NCI-H774 (cell line): ENCODE measurements around the gene KCNC2.

Source experiments
- DNase-seq: peaks from one replicate; lab custom pipeline; 2025; lab: John Stamatoyannopoulos, UW

The KCNC2 gene

DNA sequence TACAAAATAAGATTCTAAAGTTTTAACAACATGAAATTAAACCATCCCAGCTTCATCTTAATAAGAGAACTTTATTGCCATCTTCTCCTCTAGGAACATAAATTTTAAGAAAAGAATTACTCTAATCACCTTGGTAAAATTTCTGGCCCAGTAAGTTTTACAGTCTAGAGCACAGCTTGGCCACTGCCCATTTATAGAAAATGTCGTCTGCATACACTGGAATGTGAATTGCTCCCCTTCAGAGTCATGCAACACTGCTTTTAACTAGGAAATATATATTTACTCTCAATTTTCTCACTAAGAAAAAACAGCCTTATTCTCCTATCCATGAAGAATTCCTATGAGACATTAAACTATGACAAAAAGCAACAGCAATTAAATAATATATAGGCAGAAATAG, 48.2 kb downstream of the KCNC2 start:
- no peak for DNase-seq

DNA sequence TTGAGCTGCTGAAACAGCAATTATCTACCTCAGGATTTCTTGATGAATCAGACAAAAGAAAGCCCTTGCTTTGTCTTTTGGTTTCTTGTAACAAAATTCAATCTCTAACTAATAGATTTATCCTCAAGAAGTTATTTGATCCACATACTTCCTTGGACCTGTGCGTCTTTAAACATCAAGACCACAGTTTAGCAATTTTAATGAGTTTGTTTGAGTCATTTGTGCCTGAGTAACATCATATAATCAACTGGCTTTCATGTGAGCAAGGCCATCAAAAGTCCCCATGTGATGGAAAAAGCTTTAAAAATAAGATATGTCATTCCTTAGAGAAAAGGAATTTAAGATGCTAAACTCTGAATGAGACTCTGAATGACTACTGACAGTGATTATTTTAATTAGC, 52.3 kb downstream of the KCNC2 start:
- no peak for DNase-seq

DNA sequence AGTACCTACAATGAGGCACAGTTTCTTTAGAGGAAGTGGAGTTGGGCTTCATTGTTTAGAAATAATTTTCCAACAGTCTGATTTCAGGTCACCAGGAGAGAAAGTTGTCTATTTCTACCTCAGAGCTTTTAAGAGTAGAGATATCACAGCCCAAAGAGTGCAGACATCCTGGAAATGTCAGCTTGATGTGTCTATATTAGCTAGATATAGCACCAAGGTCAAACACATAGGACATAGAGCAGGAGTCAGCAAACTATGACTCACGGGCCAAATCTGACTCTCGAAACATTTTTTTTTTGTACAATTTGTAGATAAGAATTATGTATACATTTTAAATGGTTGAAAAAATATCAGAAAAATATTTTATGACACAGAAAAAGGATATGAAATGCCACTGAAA, 53.7 kb downstream of the KCNC2 start:
- DNase-seq = no peak

DNA sequence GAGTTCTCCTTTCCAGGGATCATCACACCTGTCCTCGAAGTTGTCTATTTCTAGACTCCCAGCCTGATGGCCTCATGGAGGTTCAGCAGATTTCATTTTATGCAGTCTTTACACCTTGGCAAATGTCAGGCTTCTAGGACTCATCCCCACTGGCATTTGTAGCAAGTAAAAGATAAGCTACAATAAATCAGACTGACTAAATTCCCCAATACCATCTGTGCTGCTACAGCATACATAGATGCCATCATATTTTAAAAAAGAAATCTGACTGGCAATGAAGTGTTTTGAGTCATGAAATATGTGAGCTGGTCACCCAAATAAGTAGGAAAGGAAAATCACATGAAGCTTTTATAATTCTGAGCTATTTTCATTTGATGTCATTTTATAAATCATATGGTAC, 55.3 kb downstream of the KCNC2 start:
- DNase-seq = no peak

DNA sequence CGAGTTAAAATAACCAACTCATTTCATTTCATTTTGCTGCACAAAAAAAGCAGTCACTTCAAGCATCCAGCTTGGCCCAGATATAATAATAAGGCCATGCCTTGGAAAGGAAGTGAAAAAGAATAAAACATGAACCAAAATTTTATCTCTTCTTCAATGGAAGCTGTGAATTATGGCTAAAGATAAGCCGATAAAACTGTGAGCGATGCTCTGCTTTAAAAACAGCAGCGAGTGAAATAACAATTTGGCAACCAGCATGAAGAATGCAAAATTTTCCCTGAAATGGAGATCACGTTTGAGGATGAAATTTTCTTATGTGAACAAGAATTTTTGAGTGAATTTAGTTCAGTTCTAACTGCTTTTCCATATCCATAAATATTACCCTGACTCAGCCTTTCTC, 70.4 kb downstream of the KCNC2 start:
- no peak for DNase-seq

DNA sequence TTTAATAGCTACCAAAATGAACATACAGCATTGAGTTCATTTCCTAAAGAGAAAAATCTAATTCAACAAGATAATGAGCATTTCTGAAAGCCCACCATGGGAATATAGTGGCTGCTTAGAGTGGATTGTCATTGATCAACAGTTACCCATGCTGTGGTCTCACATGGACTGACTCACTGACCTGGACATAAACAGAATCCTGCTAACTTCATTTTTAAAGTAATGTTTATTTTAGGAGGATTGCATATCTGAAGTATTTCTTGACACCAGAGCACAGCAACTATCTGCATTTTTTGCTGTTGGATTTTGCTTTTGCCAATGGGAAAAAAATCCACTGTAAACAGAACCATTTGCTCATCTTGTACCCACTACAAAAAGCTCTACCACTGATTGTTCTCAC, 71.7 kb downstream of the KCNC2 start:
- no peak for DNase-seq

DNA sequence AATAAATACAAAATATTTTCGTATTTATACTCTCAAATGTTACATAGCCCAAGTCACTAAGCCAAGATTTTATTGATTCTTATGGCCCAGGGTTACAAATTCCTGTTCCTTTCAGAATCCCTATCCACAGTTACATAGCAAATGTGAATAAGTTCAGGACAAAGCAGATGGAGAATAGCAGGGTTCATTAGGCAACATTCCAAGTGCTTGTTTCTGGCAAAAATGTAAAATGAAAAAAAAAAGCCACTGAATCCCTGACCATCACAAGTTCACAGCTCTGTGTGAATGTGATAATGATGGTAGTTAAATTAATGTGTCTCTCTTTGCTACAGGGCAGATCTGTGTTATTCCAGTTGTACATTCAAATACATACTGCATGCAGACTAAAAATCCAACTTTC, 74.6 kb downstream of the KCNC2 start:
- DNase-seq = no peak

DNA sequence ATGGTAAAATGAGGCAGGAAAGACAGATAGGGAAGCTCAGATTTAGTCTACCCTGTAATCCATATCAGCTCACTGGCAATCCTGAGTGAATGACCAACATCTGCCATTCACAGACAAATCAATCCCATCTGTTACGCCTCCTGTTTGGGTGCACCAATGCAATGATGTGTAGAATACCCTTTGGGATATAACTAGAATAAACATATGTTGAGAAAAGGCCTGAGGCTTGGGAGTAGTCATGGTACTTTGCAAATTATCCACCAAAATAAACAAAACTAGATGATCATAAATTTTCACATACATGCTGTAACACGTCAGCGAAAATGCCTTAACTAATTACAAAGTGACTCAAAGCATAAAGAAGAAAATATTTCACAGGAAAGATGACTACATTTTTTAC, 78.8 kb downstream of the KCNC2 start:
- no peak for DNase-seq

DNA sequence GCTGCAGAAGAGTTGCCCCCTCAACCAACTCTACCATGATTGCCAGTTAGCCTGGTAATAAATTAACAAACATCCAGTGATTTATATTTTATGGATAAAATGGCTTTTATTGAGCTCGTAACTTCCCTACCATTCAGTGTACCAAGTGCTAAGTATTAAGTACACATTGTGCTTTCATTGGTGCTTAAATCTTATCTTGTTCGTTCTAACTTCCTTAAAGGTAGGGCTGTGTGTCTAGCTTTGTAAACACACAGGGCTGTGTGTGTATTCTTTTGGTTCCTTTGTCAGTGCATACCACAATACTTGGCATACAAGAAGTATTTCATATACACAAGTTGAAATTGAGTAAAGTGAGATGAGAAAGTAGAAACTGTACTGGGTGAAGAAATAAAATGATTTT, 80.4 kb downstream of the KCNC2 start:
- no peak for DNase-seq

DNA sequence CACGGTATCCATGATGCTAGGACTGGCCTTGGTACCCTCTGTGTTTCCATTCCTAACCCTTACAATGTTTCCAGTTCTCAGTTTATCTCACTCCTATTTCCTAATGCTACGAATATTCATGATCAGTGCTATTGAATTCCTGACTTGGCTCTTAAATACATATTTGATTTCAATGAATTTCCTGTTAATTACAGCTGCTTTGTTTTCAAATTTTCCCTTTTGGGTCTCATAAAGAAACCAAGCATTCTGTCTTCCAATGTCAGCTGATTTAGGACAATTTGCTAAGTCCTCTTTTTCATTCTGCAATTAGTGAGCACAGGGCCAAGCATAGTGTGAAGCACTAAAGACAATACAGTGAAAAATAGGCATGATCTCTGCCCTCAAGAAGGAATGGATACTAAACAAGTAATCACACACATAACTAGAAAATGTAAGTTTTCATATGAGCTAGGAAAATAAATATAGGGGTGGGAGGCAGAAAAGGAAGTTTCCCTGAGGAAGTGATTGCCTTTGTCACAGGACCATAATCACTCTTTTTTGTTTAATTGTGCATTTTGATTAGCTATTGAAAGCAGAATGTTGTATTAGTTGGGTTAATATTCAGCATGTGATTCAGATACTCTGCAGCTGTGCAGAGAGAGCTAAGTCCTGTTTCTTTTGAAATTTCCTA, 88.5 kb downstream of the KCNC2 start:
- no peak for DNase-seq

DNA sequence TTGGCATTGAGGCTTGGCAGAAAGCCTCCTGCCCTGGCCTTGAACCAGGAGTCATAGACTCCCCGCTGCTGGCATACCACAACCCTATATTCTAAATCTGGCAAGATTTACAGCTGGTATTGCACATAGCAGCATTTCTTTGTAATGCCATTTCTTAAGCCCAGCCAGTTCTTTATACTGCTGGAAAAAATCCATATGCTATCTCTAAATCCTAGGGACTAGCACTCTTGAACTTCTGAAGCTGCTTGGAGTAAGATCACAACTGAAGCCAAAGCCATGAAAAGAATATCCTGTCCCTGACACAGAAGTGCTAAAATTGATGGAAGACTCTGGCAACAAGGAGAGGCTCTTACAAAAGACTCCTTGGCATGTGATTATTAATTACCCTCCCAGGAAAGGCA, 89.3 kb downstream of the KCNC2 start:
- DNase-seq = no peak

DNA sequence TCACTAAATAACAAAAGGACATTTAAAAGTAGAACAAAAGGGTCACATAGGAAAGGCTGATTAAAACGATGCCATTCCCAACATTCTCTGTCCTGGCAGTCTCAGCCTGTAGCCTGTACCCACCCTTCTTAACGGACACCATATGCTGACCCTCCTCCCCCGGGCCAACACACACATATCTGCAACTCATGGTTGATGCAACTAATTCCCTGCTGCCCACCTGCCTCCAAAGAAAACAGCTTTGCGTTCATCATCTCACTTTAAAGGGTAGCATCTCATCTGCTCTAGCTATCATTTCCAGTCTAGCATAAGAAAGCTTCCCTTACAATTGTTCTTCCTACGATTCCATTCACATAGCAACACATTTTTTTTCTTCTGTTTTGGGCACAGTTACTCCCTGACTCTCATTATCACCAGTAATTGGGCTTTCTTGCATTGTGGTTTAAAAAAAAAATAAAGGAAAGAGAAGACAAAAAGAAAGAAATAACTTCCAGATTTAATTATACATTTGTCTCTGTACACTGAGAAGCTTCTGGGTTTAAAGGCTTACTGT, 92.9 kb downstream of the KCNC2 start:
- DNase-seq = no peak

DNA sequence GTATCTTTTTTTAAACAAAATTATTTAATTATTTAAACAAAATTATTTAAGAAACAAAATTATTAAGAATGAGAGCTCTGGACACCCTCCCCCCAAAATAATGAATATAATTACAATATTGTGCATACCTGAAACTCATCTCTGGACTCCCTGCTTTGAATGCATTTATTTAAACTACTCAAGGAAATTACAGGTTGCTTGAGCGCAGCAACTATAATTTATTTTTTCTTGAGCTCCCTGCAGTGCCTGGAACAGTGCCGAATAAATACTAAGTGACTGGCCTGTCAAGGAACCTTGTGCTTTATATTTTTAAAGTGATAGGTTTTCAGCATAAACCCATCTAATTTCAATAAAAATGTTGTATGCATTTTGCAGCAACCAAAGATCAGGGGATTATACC, 93.9 kb downstream of the KCNC2 start:
- no peak for DNase-seq

DNA sequence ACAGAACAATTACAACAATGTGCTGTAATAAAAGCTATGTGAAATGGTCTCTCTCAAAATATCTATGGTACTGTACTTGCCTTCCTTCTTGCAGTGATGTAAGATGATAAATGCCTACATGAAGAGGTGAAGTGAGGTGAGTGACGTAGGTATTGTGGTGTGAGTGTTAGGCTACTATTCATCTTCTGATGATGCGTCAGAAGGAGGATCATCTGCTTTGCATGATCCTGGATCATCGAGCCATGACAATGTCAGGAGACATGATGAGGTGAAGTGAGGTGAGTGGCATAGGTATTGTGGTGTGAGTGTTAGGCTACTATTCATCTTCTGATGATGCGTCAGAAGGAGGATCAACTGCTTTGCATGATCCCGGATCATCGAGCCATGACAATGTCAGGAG, 105.8 kb downstream of the KCNC2 start:
- no peak for DNase-seq

DNA sequence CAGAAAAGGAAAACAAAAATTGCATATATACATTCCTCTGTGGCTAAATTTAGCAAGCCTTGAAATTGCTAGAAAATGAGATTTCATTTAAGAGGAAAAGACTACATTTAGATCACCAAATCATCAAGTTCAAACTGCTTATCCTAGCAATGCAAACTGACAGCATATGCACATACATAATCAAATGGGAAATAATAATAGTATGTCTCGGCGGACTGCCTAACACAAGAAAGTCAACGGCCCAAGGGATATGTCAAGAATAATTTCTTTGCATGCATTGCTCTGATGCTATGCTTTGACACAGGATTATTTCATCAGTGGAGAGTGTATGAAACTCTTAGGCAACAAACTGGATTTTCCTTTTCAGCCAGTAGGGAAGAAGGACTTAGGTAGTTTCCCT, 107.9 kb downstream of the KCNC2 start:
- no peak for DNase-seq

DNA sequence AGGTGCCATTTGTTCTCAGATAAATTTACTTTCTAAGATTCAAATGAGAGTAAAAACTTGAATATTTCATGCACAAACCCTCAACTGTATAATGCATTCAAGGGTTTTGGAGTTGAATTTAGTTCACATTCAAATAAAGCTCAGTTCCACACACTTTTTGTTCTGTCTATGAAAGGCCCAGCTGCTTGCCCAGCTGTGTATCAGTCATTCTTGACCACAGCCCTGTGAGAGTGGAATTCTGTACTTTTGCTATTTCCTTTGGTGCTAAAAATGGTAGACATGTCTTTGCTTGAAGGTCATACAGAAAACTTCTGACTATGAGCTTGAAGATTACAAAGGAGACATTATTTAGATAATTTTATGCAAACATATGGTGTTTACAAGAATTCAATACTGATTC, 110.4 kb downstream of the KCNC2 start:
- no peak for DNase-seq

DNA sequence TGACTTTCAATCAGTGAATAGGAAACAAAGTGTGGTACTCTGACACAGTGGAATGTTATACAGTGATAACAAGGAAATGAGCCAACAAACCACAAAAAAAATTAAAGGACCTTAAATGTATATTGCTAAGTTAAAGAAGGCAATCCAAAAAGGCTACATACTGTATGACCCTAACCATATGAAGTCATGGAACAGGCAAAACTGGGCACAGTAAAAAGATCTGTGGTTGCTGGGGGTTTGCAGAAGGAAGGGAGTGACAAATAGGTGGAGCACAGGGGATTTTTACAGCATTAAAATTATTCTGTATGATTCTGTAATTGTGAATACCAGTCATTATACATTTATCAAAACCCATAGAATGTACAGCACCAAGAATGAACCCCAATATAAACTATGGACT, 112.6 kb downstream of the KCNC2 start:
- no peak for DNase-seq

DNA sequence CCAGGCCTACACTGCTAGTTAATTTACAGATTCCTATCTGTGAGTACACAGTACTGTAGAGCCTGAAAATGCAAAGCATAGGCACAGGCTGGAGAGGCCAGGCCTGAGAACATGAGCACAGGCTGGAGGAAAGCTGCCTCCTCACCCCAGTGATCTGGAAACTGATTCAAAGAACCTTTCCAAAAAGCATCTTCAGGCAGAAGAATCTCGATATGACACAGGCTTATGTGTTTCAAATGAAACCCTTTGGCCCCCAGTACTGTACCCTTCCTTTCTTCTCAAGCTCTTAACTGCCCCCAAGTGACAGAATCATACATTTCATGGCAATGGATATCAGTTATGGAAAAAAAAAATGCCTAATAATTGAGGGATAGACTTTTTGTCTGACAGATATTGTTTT, 122.0 kb downstream of the KCNC2 start:
- DNase-seq = no peak

DNA sequence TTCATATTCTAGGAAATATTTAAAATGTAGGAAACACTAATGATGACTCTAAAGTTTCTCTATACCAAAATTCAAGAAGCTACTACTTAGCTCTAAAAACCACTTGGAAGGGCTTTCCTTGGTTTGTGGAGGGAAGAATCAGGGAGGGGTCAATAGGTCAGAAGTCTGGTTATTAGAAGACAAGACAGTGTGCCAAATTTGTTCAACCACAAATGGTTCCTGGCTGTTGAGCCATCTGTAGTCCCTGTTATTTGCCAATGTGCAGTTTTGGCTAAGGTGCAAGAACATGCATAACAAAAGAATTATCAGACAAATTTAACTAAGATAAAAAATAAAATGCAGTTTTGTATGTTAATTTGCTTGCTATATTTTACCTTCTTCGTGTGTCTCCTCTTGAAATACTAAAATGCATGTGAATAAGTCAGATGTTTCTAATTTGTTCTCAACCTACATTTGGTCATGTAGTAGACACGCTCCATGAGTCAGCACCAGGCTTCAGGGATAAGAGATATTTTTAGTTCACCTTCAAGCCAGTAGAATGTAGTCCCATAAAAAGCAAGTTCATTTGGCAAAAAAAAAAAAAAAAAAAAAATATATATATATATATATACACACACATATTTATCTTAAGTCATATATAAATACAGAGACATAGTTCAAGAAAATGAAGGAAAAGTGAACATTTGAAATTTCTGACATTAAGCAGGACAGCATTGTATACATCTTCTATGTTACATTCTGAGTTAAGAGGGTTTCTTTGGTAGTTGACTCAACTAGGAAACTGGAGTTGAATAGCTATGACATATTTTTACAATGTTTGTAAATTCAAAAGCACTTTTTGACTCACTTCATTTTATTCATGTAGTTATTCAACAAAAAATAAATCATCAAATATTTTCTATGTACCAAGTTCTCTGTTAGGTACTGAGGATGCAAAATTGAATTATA, 123.3 kb downstream of the KCNC2 start:
- DNase-seq = no peak

DNA sequence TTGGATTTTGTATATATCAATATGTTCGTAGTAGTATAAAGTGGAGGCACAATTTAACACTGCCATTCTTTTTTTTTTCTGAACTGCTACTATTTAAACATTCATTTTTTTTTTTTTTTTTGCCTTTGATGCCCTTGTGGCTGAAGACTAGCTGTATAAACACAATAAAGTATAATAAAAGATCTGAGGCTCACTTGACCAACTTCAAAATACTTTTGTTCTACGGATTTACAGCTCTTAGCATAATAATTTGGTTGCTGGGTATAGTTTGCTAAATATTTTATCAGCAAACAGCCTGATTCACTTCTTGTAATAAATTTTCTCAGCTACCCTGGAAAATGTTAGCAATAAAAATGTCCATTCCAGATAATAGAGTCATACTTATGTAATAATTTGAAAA, 128.3 kb downstream of the KCNC2 start:
- no peak for DNase-seq

DNA sequence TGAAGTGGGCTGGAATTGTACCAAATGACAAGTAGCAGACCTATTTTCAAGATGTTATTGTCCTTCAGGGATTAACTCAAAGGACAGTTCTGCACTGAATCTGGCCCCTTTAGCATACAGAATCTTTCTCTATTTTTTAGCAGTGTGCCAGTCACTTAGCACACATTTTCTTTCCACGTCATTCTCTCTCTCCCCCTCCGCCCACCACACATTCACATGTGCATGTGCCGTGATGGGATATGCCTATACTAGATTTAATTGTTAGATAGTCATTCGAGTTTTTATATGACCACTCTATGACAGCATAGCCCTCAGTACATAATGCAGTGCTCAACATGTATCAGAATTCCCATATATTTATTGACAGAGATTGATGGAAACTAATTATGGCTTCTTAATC, 129.1 kb downstream of the KCNC2 start:
- DNase-seq = no peak

DNA sequence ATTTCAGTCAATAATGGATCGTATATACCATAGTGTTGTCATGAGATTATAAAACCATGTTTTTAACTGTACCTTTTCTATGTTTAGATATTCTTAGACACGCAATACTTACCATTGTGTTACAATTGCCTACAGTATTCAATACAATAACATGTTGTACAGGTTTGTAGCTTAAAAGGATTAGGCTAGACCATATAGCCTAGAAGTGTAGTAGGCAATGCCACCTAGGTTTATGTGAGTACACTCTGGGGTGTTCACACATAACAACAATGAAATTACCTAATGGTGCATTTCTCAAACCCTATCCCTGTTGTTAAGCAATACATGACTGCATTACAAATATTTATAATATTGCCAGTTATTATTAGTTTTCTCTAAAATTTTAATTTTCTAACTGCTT, 144.2 kb downstream of the KCNC2 start:
- no peak for DNase-seq

DNA sequence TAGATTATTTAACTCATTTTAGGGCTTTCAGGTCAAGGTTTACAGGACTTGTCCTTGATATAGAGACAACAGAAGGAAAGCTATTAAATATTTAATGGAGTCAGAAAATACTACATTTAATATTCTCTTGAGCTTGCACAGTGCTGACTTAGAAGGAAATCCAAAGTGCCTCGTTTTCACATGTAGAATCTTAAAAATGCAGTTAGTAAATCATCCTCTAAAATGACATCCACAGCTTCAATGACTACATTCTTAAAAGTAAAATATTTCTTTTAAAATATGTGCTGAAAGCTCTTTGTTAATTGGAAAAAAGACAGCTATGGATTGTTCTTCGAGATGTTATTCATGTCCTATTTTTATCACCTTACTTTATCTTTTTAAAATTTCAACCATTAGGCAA, 146.9 kb downstream of the KCNC2 start:
- no peak for DNase-seq
